PFSK-1 (cell line): ENCODE results near the gene TFDP2.

ENCODE experiments used
- SIN3A ChIP-seq: IDR thresholded peaks from 2 replicates; pipeline ENCODE4 v1.6.1; 2012; ENCODE audit warnings: mild to moderate bottlenecking, low read length, moderate library complexity, borderline replicate concordance; ENCODE audit not compliant: insufficient read depth
- TF ChIP-seq, protein P1 (sequence below), 2 experiments: IDR thresholded peaks; 2 replicates each; pipeline versions ENCODE4 v1.6.1 to v1.8.0; 2011 to 2012; ENCODE audit warnings: low read depth in 2 of 2, low read length in 2 of 2, control low read depth in 1 of 2, inconsistent platforms in 1 of 2, mild to moderate bottlenecking in 1 of 2, moderate library complexity in 1 of 2; ENCODE audit not compliant: insufficient read depth in 1 of 2

- TF ChIP-seq SIN3A, result no peak
- TF ChIP-seq, protein P1, sequence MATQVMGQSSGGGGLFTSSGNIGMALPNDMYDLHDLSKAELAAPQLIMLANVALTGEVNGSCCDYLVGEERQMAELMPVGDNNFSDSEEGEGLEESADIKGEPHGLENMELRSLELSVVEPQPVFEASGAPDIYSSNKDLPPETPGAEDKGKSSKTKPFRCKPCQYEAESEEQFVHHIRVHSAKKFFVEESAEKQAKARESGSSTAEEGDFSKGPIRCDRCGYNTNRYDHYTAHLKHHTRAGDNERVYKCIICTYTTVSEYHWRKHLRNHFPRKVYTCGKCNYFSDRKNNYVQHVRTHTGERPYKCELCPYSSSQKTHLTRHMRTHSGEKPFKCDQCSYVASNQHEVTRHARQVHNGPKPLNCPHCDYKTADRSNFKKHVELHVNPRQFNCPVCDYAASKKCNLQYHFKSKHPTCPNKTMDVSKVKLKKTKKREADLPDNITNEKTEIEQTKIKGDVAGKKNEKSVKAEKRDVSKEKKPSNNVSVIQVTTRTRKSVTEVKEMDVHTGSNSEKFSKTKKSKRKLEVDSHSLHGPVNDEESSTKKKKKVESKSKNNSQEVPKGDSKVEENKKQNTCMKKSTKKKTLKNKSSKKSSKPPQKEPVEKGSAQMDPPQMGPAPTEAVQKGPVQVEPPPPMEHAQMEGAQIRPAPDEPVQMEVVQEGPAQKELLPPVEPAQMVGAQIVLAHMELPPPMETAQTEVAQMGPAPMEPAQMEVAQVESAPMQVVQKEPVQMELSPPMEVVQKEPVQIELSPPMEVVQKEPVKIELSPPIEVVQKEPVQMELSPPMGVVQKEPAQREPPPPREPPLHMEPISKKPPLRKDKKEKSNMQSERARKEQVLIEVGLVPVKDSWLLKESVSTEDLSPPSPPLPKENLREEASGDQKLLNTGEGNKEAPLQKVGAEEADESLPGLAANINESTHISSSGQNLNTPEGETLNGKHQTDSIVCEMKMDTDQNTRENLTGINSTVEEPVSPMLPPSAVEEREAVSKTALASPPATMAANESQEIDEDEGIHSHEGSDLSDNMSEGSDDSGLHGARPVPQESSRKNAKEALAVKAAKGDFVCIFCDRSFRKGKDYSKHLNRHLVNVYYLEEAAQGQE (IDR thresholded peaks at IDR 0.05; ENCODE audit: insufficient read depth in 1 of 2, low read depth in 2 of 2, low read length in 2 of 2), result no peak
Measured at GRCh38 chr3:141955175-141955574, 194.2 kb downstream of the TFDP2 start.
